Uterus (tissue), 4 donors: ENCODE data around the gene PTPN23. TPM values are rescaled to one million over a fixed set of nuclear protein-coding genes. Genes with fewer than 3 reads are reported as not detected.

ENCODE experiments used
- DNase-seq, 2 donors: peaks; one replicate each; pipeline ENCODE4 v3.0.0-alpha.2; 2019 to 2020
- H3K27ac ChIP-seq, 2 donors: fragments of 200-600 bp; sonication (generic); 1 replicate in 1 of 2; 2 replicates in 1 of 2; pipeline ENCODE4 v1.5.1; 2016 to 2018
- H3K27me3 ChIP-seq, 2 donors: fragments of 200-600 bp; sonication (generic); one replicate each; pipeline ENCODE4 v1.5.1; 2018 to 2019; ENCODE audit warnings: control low read depth in 1 of 2
- H3K36me3 ChIP-seq, 2 donors: fragments of 200-600 bp; sonication (generic); one replicate each; pipeline ENCODE4 v1.5.1; 2019; ENCODE audit warnings: control low read depth in 1 of 2
- H3K4me1 ChIP-seq, 2 donors: fragments of 200-600 bp; sonication (generic); one replicate each; pipeline ENCODE4 v1.5.1; 2018 to 2019; ENCODE audit warnings: control low read depth in 1 of 2
- H3K4me3 ChIP-seq, 2 donors: fragments of 200-600 bp; sonication (generic); 1 replicate in 1 of 2; 2 replicates in 1 of 2; pipeline ENCODE4 v1.5.1; 2018 to 2019; ENCODE audit warnings: mild to moderate bottlenecking in 1 of 2
- H3K9me3 ChIP-seq, 2 donors: fragments of 200-600 bp; sonication (generic); one replicate each; pipeline ENCODE4 v1.5.1; 2019; ENCODE audit warnings: control low read depth in 1 of 2
- POLR2A ChIP-seq, 2 donors: fragments of 450-650 bp; IDR thresholded peaks; one replicate each; pipeline ENCODE4 v1.6.1; 2016; ENCODE audit warnings: antibody characterized with exemption in 2 of 2, mild to moderate bottlenecking in 1 of 2, moderate library complexity in 1 of 2
- intact Hi-C: fragments of 100-400 bp; cut with DNase I; formaldehyde crosslinking; loops from one replicate; pipeline ENCODE4 v1.15.1; 2023; ENCODE audit warnings: low total_unique reads
- total RNA-seq, 4 donors: library from RNA; depleted of rRNA in 3 of 4; stranded (reverse); fragments of >200 nt in 3 of 4; gene quantifications; one replicate each; pipeline versions ENCODE4 v1.1.0 to v1.2.4, GENCODE V29; 2014 to 2023
- TF ChIP-seq, protein P1 (sequence below), 4 experiments: fragments of 200-600 bp in 2 of 4; fragments of 450-650 bp in 2 of 4; sonication (generic) in 2 of 4; IDR thresholded peaks; one replicate each; pipeline ENCODE4 v1.5.1; 2016 to 2019; ENCODE audit warnings: antibody characterized with exemption in 4 of 4, mild to moderate bottlenecking in 2 of 4, moderate library complexity in 1 of 4
- donor health status: DM: yes; HTN: yes; CAD: no.

Gene PTPN23
- total RNA-seq, 4 donors from 2014 or later, result 5.1 to 51.6 (median 16.2) TPM

DNA sequence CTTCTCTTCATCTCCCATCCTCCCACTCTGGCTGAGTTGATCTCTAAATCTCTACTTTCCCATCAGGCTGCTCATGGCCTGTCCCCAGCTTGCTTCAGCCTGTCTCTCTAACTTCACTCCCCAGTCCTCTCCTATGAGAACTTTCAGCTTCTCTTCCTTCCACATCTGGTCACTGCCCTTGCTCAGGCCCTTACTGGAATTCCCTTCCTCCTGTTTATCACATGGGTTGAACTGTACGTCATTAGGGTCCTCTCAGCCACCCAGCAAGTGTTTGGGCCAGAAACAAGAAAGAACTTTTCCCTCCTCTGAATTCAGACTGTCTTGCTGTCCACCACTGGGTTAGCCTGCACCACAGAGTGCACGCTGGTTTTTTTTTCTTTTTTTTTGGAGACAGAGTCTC lies 5.0 kb downstream of the PTPN23 start:
- intact Hi-C loops, result no loop called here
- H3K27me3 ChIP-seq, result no peaks in the 10 kb centered on the region
- no peak overlapping the region for H3K27ac ChIP-seq
- no peak for DNase-seq
- peaks cover 5 to 9% of the 10 kb centered on the region in 2 donors for H3K4me1 ChIP-seq
- H3K4me3 ChIP-seq, result no peak overlapping the region
- TF ChIP-seq POLR2A (IDR thresholded peaks at IDR 0.05), result no peak
- TF ChIP-seq, protein P1, sequence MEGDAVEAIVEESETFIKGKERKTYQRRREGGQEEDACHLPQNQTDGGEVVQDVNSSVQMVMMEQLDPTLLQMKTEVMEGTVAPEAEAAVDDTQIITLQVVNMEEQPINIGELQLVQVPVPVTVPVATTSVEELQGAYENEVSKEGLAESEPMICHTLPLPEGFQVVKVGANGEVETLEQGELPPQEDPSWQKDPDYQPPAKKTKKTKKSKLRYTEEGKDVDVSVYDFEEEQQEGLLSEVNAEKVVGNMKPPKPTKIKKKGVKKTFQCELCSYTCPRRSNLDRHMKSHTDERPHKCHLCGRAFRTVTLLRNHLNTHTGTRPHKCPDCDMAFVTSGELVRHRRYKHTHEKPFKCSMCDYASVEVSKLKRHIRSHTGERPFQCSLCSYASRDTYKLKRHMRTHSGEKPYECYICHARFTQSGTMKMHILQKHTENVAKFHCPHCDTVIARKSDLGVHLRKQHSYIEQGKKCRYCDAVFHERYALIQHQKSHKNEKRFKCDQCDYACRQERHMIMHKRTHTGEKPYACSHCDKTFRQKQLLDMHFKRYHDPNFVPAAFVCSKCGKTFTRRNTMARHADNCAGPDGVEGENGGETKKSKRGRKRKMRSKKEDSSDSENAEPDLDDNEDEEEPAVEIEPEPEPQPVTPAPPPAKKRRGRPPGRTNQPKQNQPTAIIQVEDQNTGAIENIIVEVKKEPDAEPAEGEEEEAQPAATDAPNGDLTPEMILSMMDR (IDR thresholded peaks at IDR 0.05), result no peak
- H3K36me3 ChIP-seq, result no peaks in the 10 kb centered on the region
- H3K9me3 ChIP-seq, result no peaks in the 10 kb centered on the region

DNA sequence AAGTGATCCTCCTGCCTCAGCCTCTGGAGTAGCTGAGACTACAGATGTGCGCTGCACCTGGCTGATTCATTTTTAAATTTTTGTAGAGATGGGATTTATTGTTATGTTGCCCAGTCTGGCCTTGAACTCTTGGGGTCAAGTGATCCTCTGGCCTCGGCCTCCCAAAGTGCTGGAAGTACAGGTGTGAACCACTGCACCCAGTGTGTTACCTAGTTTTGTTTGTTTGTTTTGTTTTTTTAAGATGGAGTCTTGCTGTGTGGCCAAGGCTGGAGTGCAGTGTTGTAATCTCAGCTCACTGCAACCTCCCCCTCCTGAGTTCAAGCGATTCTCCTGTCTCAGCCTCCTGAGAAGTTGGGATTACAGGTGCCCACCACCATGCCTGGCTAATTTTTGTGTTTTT lies 12.1 kb downstream of the PTPN23 start:
- H3K4me3 ChIP-seq, result no peak overlapping the region
- no peaks in the 10 kb centered on the region for H3K27me3 ChIP-seq
- TF ChIP-seq, protein P1 (IDR thresholded peaks at IDR 0.05), result no peak
- TF ChIP-seq POLR2A (IDR thresholded peaks at IDR 0.05), result no peak
- intact Hi-C loops, result no loop called here
- peaks cover 0 to 5% of the 10 kb centered on the region in 2 donors for H3K4me1 ChIP-seq
- H3K36me3 ChIP-seq, result no peaks in the 10 kb centered on the region
- DNase-seq, result no peak
- no peaks in the 10 kb centered on the region for H3K9me3 ChIP-seq
- no peak overlapping the region for H3K27ac ChIP-seq

DNA sequence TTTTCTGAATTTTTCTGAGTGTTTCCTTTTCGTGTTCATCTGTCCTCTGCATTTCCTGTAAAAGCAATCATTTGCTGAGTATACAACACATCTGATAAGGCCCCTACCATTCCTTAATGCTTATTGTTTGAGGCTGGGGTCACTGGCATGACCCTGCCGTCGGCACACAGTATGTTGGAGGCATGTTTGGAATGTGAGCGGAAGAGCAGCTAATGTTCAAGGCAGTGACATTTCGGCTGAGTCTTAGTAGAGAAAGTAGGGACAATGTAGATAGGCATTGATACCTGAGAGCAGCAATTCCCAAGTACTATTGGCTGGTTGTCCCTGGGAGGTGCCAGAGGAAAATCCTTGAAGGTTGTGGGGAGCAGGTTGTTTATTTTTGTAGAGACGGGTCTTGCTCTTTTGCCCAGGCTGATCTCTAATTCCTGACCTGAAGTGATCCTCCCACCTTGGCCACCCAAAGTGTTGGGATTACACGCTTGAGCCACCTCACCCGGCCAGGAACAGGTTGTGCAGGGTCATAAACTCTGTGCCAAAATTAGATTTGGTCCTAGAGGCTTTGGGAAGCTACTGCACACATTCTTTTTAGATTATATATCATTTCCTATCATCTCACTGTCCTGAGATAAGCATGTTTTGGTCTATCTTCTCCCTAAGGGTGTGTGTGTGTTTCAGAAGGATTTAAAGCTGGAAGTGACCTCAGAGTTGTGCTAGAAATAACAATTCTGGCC lies 13.5 kb downstream of the PTPN23 start:
- Histone ChIP-seq H3K4me3 (no peak overlapping the region), H3K9me3 (no peaks in the 10 kb centered on the region), H3K27me3 (no peaks in the 10 kb centered on the region), H3K27ac (no peak overlapping the region), H3K4me1 (peaks cover 0 to 5% of the 10 kb centered on the region in 2 donors), H3K36me3 (no peaks in the 10 kb centered on the region)
- DNase-seq, result no peak
- intact Hi-C loops, result no loop called here
- no peak for TF ChIP-seq POLR2A (IDR thresholded peaks at IDR 0.05)
- TF ChIP-seq, protein P1 (IDR thresholded peaks at IDR 0.05), result no peak

DNA sequence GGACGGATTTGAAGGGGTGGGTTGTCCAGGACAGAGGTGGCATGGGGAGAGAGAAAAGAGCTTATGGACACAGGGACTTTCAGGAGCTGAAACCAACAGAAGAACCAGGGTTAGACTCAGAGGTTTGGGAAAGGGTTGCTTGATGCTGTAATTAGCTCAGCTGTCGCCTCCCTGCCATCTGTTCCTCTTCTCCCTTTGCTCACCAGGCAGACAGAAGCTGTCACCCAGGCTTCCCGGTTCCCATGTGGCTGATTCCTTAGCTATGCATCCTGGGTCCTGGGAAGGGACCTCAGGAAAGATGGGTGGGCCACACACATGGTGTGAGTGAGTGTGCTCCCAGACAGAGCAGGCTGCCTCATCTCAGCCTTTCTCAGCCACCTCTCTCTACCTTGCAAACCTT lies 14.1 kb downstream of the PTPN23 start:
- H3K9me3 ChIP-seq, result no peaks in the 10 kb centered on the region
- no peak for DNase-seq
- no peaks in the 10 kb centered on the region for H3K36me3 ChIP-seq
- H3K27me3 ChIP-seq, result no peaks in the 10 kb centered on the region
- TF ChIP-seq, protein P1 (IDR thresholded peaks at IDR 0.05), result no peak
- TF ChIP-seq POLR2A (IDR thresholded peaks at IDR 0.05), result no peak
- no peak overlapping the region for H3K27ac ChIP-seq
- no peak overlapping the region for H3K4me3 ChIP-seq
- intact Hi-C loops, result no loop called here
- peaks cover 0 to 5% of the 10 kb centered on the region in 2 donors for H3K4me1 ChIP-seq

DNA sequence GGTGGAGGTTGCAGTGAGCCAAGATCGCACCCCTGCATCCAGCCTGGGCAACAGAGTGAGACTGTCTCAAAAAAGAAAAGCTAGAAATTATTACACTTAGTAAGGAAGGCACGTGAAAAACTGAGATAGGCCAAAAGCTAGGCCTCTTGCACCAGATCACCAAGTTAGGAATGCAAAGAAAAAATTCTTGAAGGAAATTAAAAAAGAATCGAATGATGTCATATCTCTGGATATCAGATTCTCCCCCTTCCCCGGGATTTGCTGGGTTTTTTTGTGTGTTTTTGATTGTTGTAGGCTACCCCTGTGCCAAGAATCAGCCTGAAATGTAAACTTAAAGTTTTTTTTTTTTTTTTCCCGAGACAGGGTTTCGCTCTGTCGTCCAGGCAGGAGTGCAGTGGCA lies 17.4 kb downstream of the PTPN23 start:
- intact Hi-C loops, result no loop called here
- Histone ChIP-seq H3K27ac (no peak overlapping the region), H3K4me3 (no peak overlapping the region), H3K9me3 (no peaks in the 10 kb centered on the region), H3K27me3 (no peaks in the 10 kb centered on the region), H3K36me3 (no peaks in the 10 kb centered on the region), H3K4me1 (peaks cover 0 to 5% of the 10 kb centered on the region in 2 donors)
- DNase-seq, result no peak
- TF ChIP-seq, protein P1 (IDR thresholded peaks at IDR 0.05), result no peak
- no peak for TF ChIP-seq POLR2A (IDR thresholded peaks at IDR 0.05)
